Measurements from ENCODE around the gene RAD51B. TPM values are rescaled to one million over a fixed set of nuclear protein-coding genes. Genes with fewer than 3 reads are reported as not detected.

RAD51B gene
- total RNA-seq, 1 experiment from 2014 or later, result 20.0 TPM

- Histone ChIP-seq H3K27me3 (ENCODE audit: insufficient read depth, low read length) (no peaks in the 10 kb centered on the region), H3K9ac (ENCODE audit: low read length) (no peak overlapping the region), H3K9me2 (ENCODE audit: insufficient read depth) (no peaks in the 10 kb centered on the region), H3K27ac (ENCODE audit: low read depth, low read length) (no peak overlapping the region), H3K4me3 (replicated peaks in 1 of 2; ENCODE audit: low read depth in 1 of 2, low read length in 2 of 2) (no peak overlapping the region), H3K9me3 (ENCODE audit: control insufficient read depth in 1 of 2, insufficient read depth in 1 of 2, low read depth in 1 of 2, low read length in 2 of 2) (no peaks in the 10 kb centered on the region), H3K4me1 (ENCODE audit: control insufficient read depth in 1 of 2, insufficient read depth in 2 of 2, low read length in 2 of 2) (peaks cover 22 to 32% of the 10 kb centered on the region in 2 experiments), H3K79me2 (ENCODE audit: insufficient read depth, low read length) (no peaks in the 10 kb centered on the region), H4K20me1 (ENCODE audit: insufficient read depth) (no peaks in the 10 kb centered on the region), H3K36me3 (ENCODE audit: control insufficient read depth in 1 of 2, insufficient read depth in 2 of 2, low read length in 2 of 2) (no peaks in the 10 kb centered on the region), H2AFZ (ENCODE audit: low read depth, low read length, poor library complexity, severe bottlenecking) (no peak overlapping the region), H3K4me2 (ENCODE audit: low read length) (no peak overlapping the region)
- BruUV-seq (replicated peaks), result no TSS peak
- ATAC-seq, result no peak
- RAD21 ChIA-PET (ENCODE audit: low non-redundant PET in 1 of 2, low total read pairs in 2 of 2, uncharacterized antibody in 2 of 2, unreplicated experiment in 2 of 2), result no interaction called here
- TF ChIP-seq SIN3A (IDR thresholded peaks at IDR 0.05; ENCODE audit: low read depth) (no peak), CTCF (IDR thresholded peaks at IDR 0.05 in 2 of 3, conservative IDR thresholded peaks at IDR 0.05 in 1 of 3; ENCODE audit: borderline replicate concordance in 1 of 3, insufficient read depth in 1 of 3, low read depth in 2 of 3, low read length in 2 of 3) (no peak), CEBPB (IDR thresholded peaks at IDR 0.05; ENCODE audit: low read depth) (no peak), YY1 (IDR thresholded peaks at IDR 0.05; ENCODE audit: extremely low read depth, insufficient replicate concordance, low read depth, low read length) (no peak), ZFX (IDR thresholded peaks at IDR 0.05) (no peak), RAD21 (IDR thresholded peaks at IDR 0.05; ENCODE audit: low read depth) (no peak)
- intact Hi-C loops (cut with micrococcal nuclease), result no loop called here
- CTCF ChIA-PET, result no interaction called here
- POLR2A ChIA-PET, result interaction anchor here (0.8 kb wide), 1 partner anchor 119 kb away, joined by 4 read pairs; no protein-coding TSS in a partner anchor
- DNase-seq (ENCODE audit: low read depth, low spot score), result no peak
These were observed 853.2 kb downstream of the RAD51B start for GRCh38 chr14:68672609-68673285.

GRCh38 chr14:68673464-68673863 is 853.9 kb downstream of the RAD51B start:
- DNase-seq (ENCODE audit: low read depth, low spot score) (no peak), ATAC-seq (no peak)
- H2AFZ ChIP-seq (ENCODE audit: low read depth, low read length, poor library complexity, severe bottlenecking), result no peak overlapping the region
- ChIA-PET CTCF (no interaction called here), RAD21 (ENCODE audit: low non-redundant PET in 1 of 2, low total read pairs in 2 of 2, uncharacterized antibody in 2 of 2, unreplicated experiment in 2 of 2) (no interaction called here), POLR2A (no interaction called here)
- intact Hi-C loops (cut with micrococcal nuclease), result no loop called here
- no peak overlapping the region for H3K9ac ChIP-seq (ENCODE audit: low read length)
- no peaks in the 10 kb centered on the region for H3K27me3 ChIP-seq (ENCODE audit: insufficient read depth, low read length)
- no peaks in the 10 kb centered on the region for H3K79me2 ChIP-seq (ENCODE audit: insufficient read depth, low read length)
- H3K27ac ChIP-seq (ENCODE audit: low read depth, low read length), result no peak overlapping the region
- H3K4me2 ChIP-seq (ENCODE audit: low read length), result no peak overlapping the region
- no peaks in the 10 kb centered on the region for H3K9me2 ChIP-seq (ENCODE audit: insufficient read depth)
- H3K4me3 ChIP-seq (replicated peaks in 1 of 2; ENCODE audit: low read depth in 1 of 2, low read length in 2 of 2), result no peak overlapping the region
- BruUV-seq (replicated peaks), result no TSS peak
- H3K36me3 ChIP-seq (ENCODE audit: control insufficient read depth in 1 of 2, insufficient read depth in 2 of 2, low read length in 2 of 2), result no peaks in the 10 kb centered on the region
- H3K4me1 ChIP-seq (ENCODE audit: control insufficient read depth in 1 of 2, insufficient read depth in 2 of 2, low read length in 2 of 2), result peaks cover 24 to 37% of the 10 kb centered on the region in 2 experiments
- H4K20me1 ChIP-seq (ENCODE audit: insufficient read depth), result no peaks in the 10 kb centered on the region
- H3K9me3 ChIP-seq (ENCODE audit: control insufficient read depth in 1 of 2, insufficient read depth in 1 of 2, low read depth in 1 of 2, low read length in 2 of 2), result no peaks in the 10 kb centered on the region
- TF ChIP-seq ZBTB33 (IDR thresholded peaks at IDR 0.05; ENCODE audit: extremely low read depth, insufficient replicate concordance, low read length) (no peak), RAD21 (IDR thresholded peaks at IDR 0.05; ENCODE audit: low read depth) (no peak), SP1 (IDR thresholded peaks at IDR 0.05; ENCODE audit: low read depth) (no peak), EZH2phosphoT487 (IDR thresholded peaks at IDR 0.05; ENCODE audit: borderline replicate concordance) (no peak), REST (IDR thresholded peaks at IDR 0.05; ENCODE audit: low read depth) (no peak), ATF3 (IDR thresholded peaks at IDR 0.05) (no peak), SIN3A (IDR thresholded peaks at IDR 0.05; ENCODE audit: low read depth) (no peak)

All from HCT116 (cell line).